A549 treated with Mapracorat at 1 μM for 4 hours (cell line): ENCODE measurements around the gene MUC3A. TPM values are rescaled to one million over a fixed set of nuclear protein-coding genes. Genes with fewer than 3 reads are reported as not detected.

Experiments
- total RNA-seq: library from RNA; stranded (reverse); fragments of 200-300 nt; extraction: Qiagen RNA extraction; gene quantifications from 5 replicates; pipeline ENCODE4 v1.2.3, GENCODE V29; 2022

Gene MUC3A, protein sequence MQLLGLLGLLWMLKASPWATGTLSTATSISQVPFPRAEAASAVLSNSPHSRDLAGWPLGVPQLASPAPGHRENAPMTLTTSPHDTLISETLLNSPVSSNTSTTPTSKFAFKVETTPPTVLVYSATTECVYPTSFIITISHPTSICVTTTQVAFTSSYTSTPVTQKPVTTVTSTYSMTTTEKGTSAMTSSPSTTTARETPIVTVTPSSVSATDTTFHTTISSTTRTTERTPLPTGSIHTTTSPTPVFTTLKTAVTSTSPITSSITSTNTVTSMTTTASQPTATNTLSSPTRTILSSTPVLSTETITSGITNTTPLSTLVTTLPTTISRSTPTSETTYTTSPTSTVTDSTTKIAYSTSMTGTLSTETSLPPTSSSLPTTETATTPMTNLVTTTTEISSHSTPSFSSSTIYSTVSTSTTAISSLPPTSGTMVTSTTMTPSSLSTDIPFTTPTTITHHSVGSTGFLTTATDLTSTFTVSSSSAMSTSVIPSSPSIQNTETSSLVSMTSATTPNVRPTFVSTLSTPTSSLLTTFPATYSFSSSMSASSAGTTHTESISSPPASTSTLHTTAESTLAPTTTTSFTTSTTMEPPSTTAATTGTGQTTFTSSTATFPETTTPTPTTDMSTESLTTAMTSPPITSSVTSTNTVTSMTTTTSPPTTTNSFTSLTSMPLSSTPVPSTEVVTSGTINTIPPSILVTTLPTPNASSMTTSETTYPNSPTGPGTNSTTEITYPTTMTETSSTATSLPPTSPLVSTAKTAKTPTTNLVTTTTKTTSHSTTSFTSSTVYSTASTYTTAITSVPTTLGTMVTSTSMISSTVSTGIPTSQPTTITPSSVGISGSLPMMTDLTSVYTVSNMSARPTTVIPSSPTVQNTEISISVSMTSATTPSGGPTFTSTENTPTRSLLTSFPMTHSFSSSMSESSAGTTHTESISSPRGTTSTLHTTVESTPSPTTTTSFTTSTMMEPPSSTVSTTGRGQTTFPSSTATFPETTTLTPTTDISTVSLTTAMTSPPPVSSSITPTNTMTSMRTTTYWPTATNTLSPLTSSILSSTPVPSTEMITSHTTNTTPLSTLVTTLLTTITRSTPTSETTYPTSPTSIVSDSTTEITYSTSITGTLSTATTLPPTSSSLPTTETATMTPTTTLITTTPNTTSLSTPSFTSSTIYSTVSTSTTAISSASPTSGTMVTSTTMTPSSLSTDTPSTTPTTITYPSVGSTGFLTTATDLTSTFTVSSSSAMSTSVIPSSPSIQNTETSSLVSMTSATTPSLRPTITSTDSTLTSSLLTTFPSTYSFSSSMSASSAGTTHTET (N-terminal part only)
- 15.0 to 24.4 TPM (median 20.8 TPM) in 5 replicates for total RNA-seq

GRCh38 chr7:100949227-100949932 is at the start of gene MUC3A:
Gene MUC3A, plus strand, starts transcription at chr7:100949534. Its CDS starts 91 bp downstream, at chr7:100949625.

GRCh38 chr7:100969066-100969615 is 19.8 kb downstream of the MUC3A start, which contains the start of gene MUC12:
Gene MUC12, plus strand, starts transcription at chr7:100969565. Its CDS starts 58 bp downstream, at chr7:100969623.

Other genes starting within 250 kb of the MUC3A start
- 69.2 to 97.1 TPM (median 91.2 TPM) in 5 replicates for gene POP7, start 243.4 kb upstream of the MUC3A start, total RNA-seq
- gene EPO, start 229.1 kb upstream of the MUC3A start, total RNA-seq: 0.10 to 0.12 TPM in 2 of 5 replicates, not detected in the others
- gene ZAN, start 215.9 kb upstream of the MUC3A start, total RNA-seq: not detected in 5 replicates
- 33.1 to 44.5 TPM (median 43.5 TPM) in 5 replicates for gene EPHB4, start 122.0 kb upstream of the MUC3A start, total RNA-seq
- 9.2 to 17.7 TPM (median 14.8 TPM) in 5 replicates for gene SLC12A9, start 96.8 kb upstream of the MUC3A start, total RNA-seq
- 41.1 to 59.3 TPM (median 54.1 TPM) in 5 replicates for gene TRIP6, start 82.1 kb upstream of the MUC3A start, total RNA-seq
- 117 to 143 TPM (median 142 TPM) in 5 replicates for gene SRRT, start 74.4 kb upstream of the MUC3A start, total RNA-seq
- 3.3 to 7.2 TPM (median 6.4 TPM) in 5 replicates for gene UFSP1, start 59.8 kb upstream of the MUC3A start, total RNA-seq
- 2.1 to 3.9 TPM (median 2.6 TPM) in 5 replicates for gene ACHE, start 53.6 kb upstream of the MUC3A start, total RNA-seq
- gene MUC12, start 20.0 kb downstream of the MUC3A start, total RNA-seq: 12.5 to 22.8 TPM (median 18.6 TPM) in 5 replicates
- gene MUC17, start 70.5 kb downstream of the MUC3A start, total RNA-seq: 0.01 to 0.03 TPM (median 0.01 TPM) in 5 replicates
- 10.5 to 17.1 TPM (median 13.2 TPM) in 5 replicates for gene TRIM56, start 135.9 kb downstream of the MUC3A start, total RNA-seq
- 1,598 to 2,064 TPM (median 1,785 TPM) in 5 replicates for gene SERPINE1, start 177.6 kb downstream of the MUC3A start, total RNA-seq
- 143 to 165 TPM (median 150 TPM) in 5 replicates for gene AP1S1, start 204.9 kb downstream of the MUC3A start, total RNA-seq
- 10.8 to 26.3 TPM (median 18.0 TPM) in 5 replicates for gene VGF, start 216.0 kb downstream of the MUC3A start, total RNA-seq
- 0.15 to 0.20 TPM (median 0.15 TPM) in 5 replicates for gene NAT16, start 230.8 kb downstream of the MUC3A start, total RNA-seq